Measurements from ENCODE around the gene ADGRL2. TPM values are rescaled to one million over a fixed set of nuclear protein-coding genes. Genes with fewer than 3 reads are reported as not detected.

Gene ADGRL2
- polyA plus RNA-seq, 1 of the 3 experiments (the other 2 are of a cell fraction), result 40.3 TPM

GRCh38 chr1:81873946-81874345 is 73.2 kb downstream of the ADGRL2 start:
- Histone ChIP-seq H3K9ac (no peak overlapping the region), H3K27me3 (ENCODE audit: insufficient read depth) (no peaks in the 10 kb centered on the region), H3K9me3 (no peaks in the 10 kb centered on the region), H4K20me1 (ENCODE audit: insufficient read depth) (peaks cover 23% of the 10 kb centered on the region; the same call in 1 of the 2 replicates), H3F3A (replicated peaks; ENCODE audit: insufficient read depth) (peaks cover 16% of the 10 kb centered on the region), H3K4me3 (ENCODE audit: low read depth in 2 of 2, low read length in 1 of 2) (no peak overlapping the region), H2AFZ (ENCODE audit: low read depth) (no peak overlapping the region), H3K4me2 (no peak overlapping the region), H3K9me2 (no peaks in the 10 kb centered on the region; the same call in 1 of the 2 replicates), H3K4me1 (ENCODE audit: control insufficient read depth in 1 of 2, insufficient read depth in 2 of 2, low read depth in 1 of 2, low read length in 1 of 2) (peaks cover 2 to 24% of the 10 kb centered on the region in 2 experiments; a peak in 3 of 4 replicates), H3K27ac (ENCODE audit: low read depth in 2 of 2, low read length in 1 of 2) (no peak overlapping the region), H3K79me2 (ENCODE audit: insufficient read depth) (peaks cover 76% of the 10 kb centered on the region), H3K36me3 (replicated peaks in 1 of 2; ENCODE audit: control insufficient read depth in 1 of 2, insufficient read depth in 2 of 2, low read length in 1 of 2) (peaks cover 0 to 3% of the 10 kb centered on the region in 2 experiments)
- DNase-seq, result no peak
- 81% methylated on average over 1 of the region's 1 CpG for WGBS (ENCODE audit: low lambda C conversion rate)
- ChIA-PET CTCF (no interaction called here), POLR2A (no interaction called here)
- TF ChIP-seq CTCF (IDR thresholded peaks at IDR 0.05) (no peak), NFIC (IDR thresholded peaks at IDR 0.05; ENCODE audit: borderline replicate concordance) (no peak)

GRCh38 chr1:81874461-81874860 is 73.7 kb downstream of the ADGRL2 start:
- Histone ChIP-seq H3F3A (replicated peaks; ENCODE audit: insufficient read depth) (peaks cover 16% of the 10 kb centered on the region), H4K20me1 (ENCODE audit: insufficient read depth) (peaks cover 23% of the 10 kb centered on the region; the same call in 1 of the 2 replicates), H3K4me1 (ENCODE audit: control insufficient read depth in 1 of 2, insufficient read depth in 2 of 2, low read depth in 1 of 2, low read length in 1 of 2) (peaks cover 2 to 27% of the 10 kb centered on the region in 2 experiments; a peak in 3 of 4 replicates), H3K4me3 (ENCODE audit: low read depth in 2 of 2, low read length in 1 of 2) (no peak overlapping the region), H3K9me3 (no peaks in the 10 kb centered on the region), H3K9me2 (no peaks in the 10 kb centered on the region; the same call in 1 of the 2 replicates), H2AFZ (ENCODE audit: low read depth) (no peak overlapping the region), H3K79me2 (ENCODE audit: insufficient read depth) (peaks cover 78% of the 10 kb centered on the region), H3K27me3 (ENCODE audit: insufficient read depth) (no peaks in the 10 kb centered on the region), H3K4me2 (no peak overlapping the region), H3K27ac (ENCODE audit: low read depth in 2 of 2, low read length in 1 of 2) (no peak overlapping the region), H3K36me3 (replicated peaks in 1 of 2; ENCODE audit: control insufficient read depth in 1 of 2, insufficient read depth in 2 of 2, low read length in 1 of 2) (peaks cover 0 to 3% of the 10 kb centered on the region in 2 experiments), H3K9ac (no peak overlapping the region)
- CTCF ChIA-PET, result no interaction called here
- 84% methylated on average over 1 of the region's 1 CpG for WGBS (ENCODE audit: low lambda C conversion rate)
- POLR2A ChIA-PET, result no interaction called here
- TF ChIP-seq FOSL2 (IDR thresholded peaks at IDR 0.05; ENCODE audit: borderline replicate concordance, low read depth) (no peak), PBX3 (IDR thresholded peaks at IDR 0.05) (no peak), SMC3 (IDR thresholded peaks at IDR 0.05; ENCODE audit: low read depth, low read length) (no peak), ZBTB33 (IDR thresholded peaks at IDR 0.05; ENCODE audit: borderline replicate concordance, low read depth) (no peak), FOXJ3 (CRISPR knock-in tag; IDR thresholded peaks at IDR 0.05) (no peak), RXRA (IDR thresholded peaks at IDR 0.05; ENCODE audit: borderline replicate concordance, low read depth) (no peak), POLR2AphosphoS5 (IDR thresholded peaks at IDR 0.05; ENCODE audit: low read depth, low read length) (no peak), IRF3 (IDR thresholded peaks at IDR 0.05; ENCODE audit: low read depth, low read length) (no peak), TEAD4 (IDR thresholded peaks at IDR 0.05; ENCODE audit: borderline replicate concordance, insufficient read depth) (no peak), FOXM1 (IDR thresholded peaks at IDR 0.05; ENCODE audit: low read depth) (no peak), YY1 (IDR thresholded peaks at IDR 0.05; ENCODE audit: low read depth) (no peak), REST (IDR thresholded peaks at IDR 0.05; ENCODE audit: low read depth, low read length) (no peak), USF1 (IDR thresholded peaks at IDR 0.05; ENCODE audit: borderline replicate concordance, low read depth) (no peak)
- no peak for DNase-seq

Data from SK-N-SH (cell line).